CD14-positive monocyte (primary cell): ENCODE measurements around the gene SLC17A2. TPM values are rescaled to one million over a fixed set of nuclear protein-coding genes. Genes with fewer than 3 reads are reported as not detected.
"Not testable (repeated sequence)": the region's sequence is repeated elsewhere in the genome, so short reads cannot be mapped to it uniquely, and the experiment has no call there.

ENCODE experiments used
- DNase-seq, 3 donors: peaks; one replicate each; pipeline ENCODE4 v3.0.0-alpha.2; 2011 to 2022
- H2AFZ ChIP-seq: 2 replicates; pipeline ENCODE4 v1.6.0; 2012; ENCODE audit warnings: mild to moderate bottlenecking, low read depth, low read length, inconsistent platforms; ENCODE audit not compliant: insufficient read depth, poor library complexity, severe bottlenecking
- H3K27ac ChIP-seq, 2 donors: 1 replicate in 1 of 2; 2 replicates in 1 of 2; pipeline ENCODE4 v1.5.1; 2012 to 2013; ENCODE audit warnings: low read length in 2 of 2, control low read depth in 1 of 2, inconsistent platforms in 1 of 2, low read depth in 1 of 2, mild to moderate bottlenecking in 1 of 2
- H3K27me3 ChIP-seq, 2 donors: one replicate each; pipeline versions ENCODE4 v1.6.0 to v1.6.1; 2011 to 2013; ENCODE audit warnings: low read length in 2 of 2; ENCODE audit not compliant: control insufficient read depth in 2 of 2, insufficient read depth in 2 of 2
- H3K36me3 ChIP-seq, 2 donors: replicated peaks in 1 of 2; 1 replicate in 1 of 2; 2 replicates in 1 of 2; pipeline versions ENCODE4 v1.5.1 to v1.6.1; 2012 to 2013; ENCODE audit warnings: low read length in 2 of 2, control low read depth in 1 of 2, inconsistent platforms in 1 of 2, mild to moderate bottlenecking in 1 of 2; ENCODE audit not compliant: insufficient read depth in 2 of 2, control insufficient read depth in 1 of 2
- H3K4me1 ChIP-seq, 2 donors: 1 replicate in 1 of 2; 2 replicates in 1 of 2; pipeline versions ENCODE4 v1.5.1 to v1.6.1; 2012 to 2013; ENCODE audit warnings: low read length in 2 of 2, control low read depth in 1 of 2, inconsistent platforms in 1 of 2, mild to moderate bottlenecking in 1 of 2, moderate library complexity in 1 of 2; ENCODE audit not compliant: insufficient read depth in 2 of 2, control insufficient read depth in 1 of 2
- H3K4me2 ChIP-seq: replicated peaks from 2 replicates; pipeline ENCODE3; 2012; ENCODE audit warnings: low read length, moderate library complexity, mild to moderate bottlenecking; ENCODE audit not compliant: poor library complexity, severe bottlenecking; ENCODE audit errors: extremely low read depth
- H3K4me3 ChIP-seq, 3 experiments: fragments of 200-600 bp in 1 of 3; sonication (generic) in 1 of 3; replicated peaks in 1 of 3; 1 replicate in 2 of 3; 2 replicates in 1 of 3; pipeline ENCODE4 v1.5.1; 2011 to 2013; ENCODE audit warnings: low read length in 3 of 3, mild to moderate bottlenecking in 3 of 3, control low read depth in 2 of 3, low read depth in 2 of 3, inconsistent platforms in 1 of 3, moderate library complexity in 1 of 3
- H3K79me2 ChIP-seq: 2 replicates; pipeline ENCODE4 v1.6.0; 2012; ENCODE audit warnings: mild to moderate bottlenecking, control low read depth, inconsistent platforms, low read length, moderate library complexity; ENCODE audit not compliant: insufficient read depth
- H3K9ac ChIP-seq: 2 replicates; pipeline ENCODE4 v1.6.0; 2017; ENCODE audit warnings: low read length, mild to moderate bottlenecking; ENCODE audit not compliant: insufficient read depth, poor library complexity, severe bottlenecking
- H3K9me3 ChIP-seq, 2 donors: replicated peaks in 1 of 2; 1 replicate in 1 of 2; 2 replicates in 1 of 2; pipeline versions ENCODE4 v1.5.1 to v1.6.1; 2012 to 2013; ENCODE audit warnings: low read length in 2 of 2, control low read depth in 1 of 2; ENCODE audit not compliant: control insufficient read depth in 1 of 2, insufficient read depth in 1 of 2
- H4K20me1 ChIP-seq: 2 replicates; pipeline ENCODE4 v1.6.0; 2012; ENCODE audit warnings: mild to moderate bottlenecking, low read length, control low read depth, moderate library complexity; ENCODE audit not compliant: insufficient read depth
- H3K27ac Mint-ChIP-seq, 7 donors: one replicate each; pipeline ENCODE4 v1.8.0; 2020; ENCODE audit warnings: mild to moderate bottlenecking in 7 of 7, mixed read lengths in 7 of 7, moderate library complexity in 6 of 7, inconsistent platforms in 2 of 7
- H3K27me3 Mint-ChIP-seq, 3 donors: one replicate each; pipeline ENCODE4 v1.8.0; 2021 to 2022; ENCODE audit warnings: low read depth in 3 of 3, mild to moderate bottlenecking in 3 of 3, mixed read lengths in 3 of 3, moderate library complexity in 3 of 3, inconsistent platforms in 1 of 3
- H3K36me3 Mint-ChIP-seq, 2 donors: one replicate each; pipeline ENCODE4 v1.8.0; 2020; ENCODE audit warnings: mixed read lengths in 2 of 2, inconsistent platforms in 1 of 2, mild to moderate bottlenecking in 1 of 2
- H3K4me1 Mint-ChIP-seq: one replicate; pipeline ENCODE4 v1.8.0; 2020; ENCODE audit warnings: mild to moderate bottlenecking, mixed read lengths
- H3K4me3 Mint-ChIP-seq, 2 donors: one replicate each; pipeline ENCODE4 v1.8.0; 2020; ENCODE audit warnings: mild to moderate bottlenecking in 2 of 2, mixed read lengths in 2 of 2, moderate library complexity in 1 of 2
- H3K9me3 Mint-ChIP-seq, 7 donors: one replicate each; pipeline ENCODE4 v1.8.0; 2020 to 2022; ENCODE audit warnings: mixed read lengths in 7 of 7, mild to moderate bottlenecking in 6 of 7, moderate library complexity in 6 of 7, inconsistent platforms in 2 of 7
- WGBS: methylation state at CpG from one replicate; pipeline ENCODE4 v1.1.5; 2013; ENCODE audit warnings: missing lambda C conversion rate; ENCODE audit not compliant: insufficient coverage; 5-methylcytosine and 5-hydroxymethylcytosine counted together
- intact Hi-C, 2 donors: fragments of 100-400 bp; cut with micrococcal nuclease; formaldehyde crosslinking; loops; one replicate each; pipeline versions ENCODE4 v1.15.0 to v1.15.1; 2023
- polyA plus RNA-seq, 3 donors: library from polyadenylated mRNA; depleted of rRNA in 1 of 3; unstranded in 2 of 3; stranded (reverse) in 1 of 3; fragments of 300-500 nt in 2 of 3; fragments of >200 nt in 1 of 3; fragmentation: Illumina TruSeq in 2 of 3; gene quantifications; 1 replicate in 2 of 3; 2 replicates in 1 of 3; pipeline ENCODE4 v1.2.3, GENCODE V29; 2012 to 2021
- TF ChIP-seq, protein P1 (sequence below): fragments of 200-600 bp; IDR thresholded peaks from one replicate; pipeline ENCODE4 v1.8.0; 2022; ENCODE audit warnings: antibody characterized with exemption, mild to moderate bottlenecking

The SLC17A2 gene
- polyA plus RNA-seq, 3 donors = not detected

GRCh38 chr6:25949695-25950094, 19.2 kb upstream of the SLC17A2 start:
- Histone ChIP-seq H3K36me3 (no peaks in the 10 kb centered on the region), H4K20me1 (no peaks in the 10 kb centered on the region), H3K4me2 (no peak overlapping the region), H2AFZ (no peak overlapping the region), H3K27ac (no peak overlapping the region), H3K4me1 (no peaks in the 10 kb centered on the region), H3K9me3 (no peaks in the 10 kb centered on the region), H3K4me3 (no peak overlapping the region), H3K9ac (no peak overlapping the region), H3K79me2 (no peaks in the 10 kb centered on the region), H3K27me3 (no peaks in the 10 kb centered on the region)
- H3K4me3 Mint-ChIP-seq = no peak overlapping the region
- intact Hi-C loops = no loop called here
- no peak for DNase-seq
- H3K27me3 Mint-ChIP-seq = peaks cover 1 to 5% (median 3%) of the 10 kb centered on the region in 3 donors
- H3K36me3 Mint-ChIP-seq = no peaks in the 10 kb centered on the region
- no CpG with 5 or more reads among the region's 1 CpG for WGBS
- no peak overlapping the region for H3K27ac Mint-ChIP-seq
- peaks cover 0 to 5% (median 3%) of the 10 kb centered on the region in 7 donors for H3K9me3 Mint-ChIP-seq
- H3K4me1 Mint-ChIP-seq = peaks cover 2% of the 10 kb centered on the region
- TF ChIP-seq, protein P1, sequence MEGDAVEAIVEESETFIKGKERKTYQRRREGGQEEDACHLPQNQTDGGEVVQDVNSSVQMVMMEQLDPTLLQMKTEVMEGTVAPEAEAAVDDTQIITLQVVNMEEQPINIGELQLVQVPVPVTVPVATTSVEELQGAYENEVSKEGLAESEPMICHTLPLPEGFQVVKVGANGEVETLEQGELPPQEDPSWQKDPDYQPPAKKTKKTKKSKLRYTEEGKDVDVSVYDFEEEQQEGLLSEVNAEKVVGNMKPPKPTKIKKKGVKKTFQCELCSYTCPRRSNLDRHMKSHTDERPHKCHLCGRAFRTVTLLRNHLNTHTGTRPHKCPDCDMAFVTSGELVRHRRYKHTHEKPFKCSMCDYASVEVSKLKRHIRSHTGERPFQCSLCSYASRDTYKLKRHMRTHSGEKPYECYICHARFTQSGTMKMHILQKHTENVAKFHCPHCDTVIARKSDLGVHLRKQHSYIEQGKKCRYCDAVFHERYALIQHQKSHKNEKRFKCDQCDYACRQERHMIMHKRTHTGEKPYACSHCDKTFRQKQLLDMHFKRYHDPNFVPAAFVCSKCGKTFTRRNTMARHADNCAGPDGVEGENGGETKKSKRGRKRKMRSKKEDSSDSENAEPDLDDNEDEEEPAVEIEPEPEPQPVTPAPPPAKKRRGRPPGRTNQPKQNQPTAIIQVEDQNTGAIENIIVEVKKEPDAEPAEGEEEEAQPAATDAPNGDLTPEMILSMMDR = no peak

- H3K4me2 ChIP-seq, H4K20me1 ChIP-seq, H3K79me2 ChIP-seq, H3K36me3 Mint-ChIP-seq, H3K9me3 Mint-ChIP-seq, H3K9me3 ChIP-seq, DNase-seq, H3K4me3 ChIP-seq, H3K27me3 Mint-ChIP-seq, H2AFZ ChIP-seq, intact Hi-C loops, H3K4me3 Mint-ChIP-seq, H3K9ac ChIP-seq, H3K36me3 ChIP-seq, H3K27ac ChIP-seq, H3K4me1 ChIP-seq, H3K27ac Mint-ChIP-seq, H3K4me1 Mint-ChIP-seq, H3K27me3 ChIP-seq: not testable (repeated sequence)
- WGBS = no CpG with 5 or more reads among the region's 3 CpGs
Measured at GRCh38 chr6:25947492-25947891, 17.0 kb upstream of the SLC17A2 start.
